Activated CD8-positive, alpha-beta memory T cell treated with anti-CD3 and anti-CD28 coated beads, Interleukin-2, amount 50 U/mL, for 1 hour (primary cell): ENCODE results near the gene RASSF5.

ENCODE experiments used
- DNase-seq: peaks from one replicate; pipeline ENCODE4 v3.0.0-alpha.2; 2020; ENCODE audit errors: extremely low read depth

The RASSF5 gene

GRCh38 chr1:206547104-206547503, 39.8 kb downstream of the RASSF5 start:
- no peak for DNase-seq

- DNase-seq, result no peak
These were observed 43.1 kb downstream of the RASSF5 start for GRCh38 chr1:206550446-206550845.

DNA sequence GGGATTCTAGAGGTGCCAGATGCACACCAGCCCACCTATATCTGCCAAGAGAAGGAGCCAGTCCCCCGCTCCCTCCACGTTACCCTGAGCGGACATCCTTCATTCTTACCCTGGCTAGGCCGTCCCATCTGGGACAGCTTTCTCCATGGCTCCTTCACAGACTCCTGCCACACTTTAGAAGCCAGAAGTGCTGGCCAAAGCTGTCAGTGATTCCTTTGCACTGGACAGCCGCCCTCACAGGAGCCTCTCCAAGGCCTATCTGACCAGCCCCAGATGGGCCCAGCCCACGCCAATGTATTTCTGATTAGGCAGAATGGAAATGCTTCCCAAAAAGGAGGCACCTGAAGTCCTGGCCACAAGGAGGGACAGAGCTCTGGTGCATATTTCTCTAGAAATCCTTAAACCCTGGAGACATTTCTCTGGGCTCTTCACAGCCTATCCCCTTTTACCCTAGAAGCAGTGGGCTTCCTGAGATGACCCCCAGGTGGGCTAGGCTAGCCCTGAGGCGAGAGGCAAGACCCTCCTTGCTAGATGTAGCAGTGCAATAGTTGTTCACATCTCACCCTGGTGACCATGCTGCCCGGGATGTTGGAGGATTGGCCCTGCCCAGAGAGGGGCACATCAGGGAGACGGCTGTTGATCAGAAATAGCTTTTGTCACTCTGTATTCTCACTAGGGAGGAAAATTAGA, 44.1 kb downstream of the RASSF5 start:
- no peak for DNase-seq

DNA sequence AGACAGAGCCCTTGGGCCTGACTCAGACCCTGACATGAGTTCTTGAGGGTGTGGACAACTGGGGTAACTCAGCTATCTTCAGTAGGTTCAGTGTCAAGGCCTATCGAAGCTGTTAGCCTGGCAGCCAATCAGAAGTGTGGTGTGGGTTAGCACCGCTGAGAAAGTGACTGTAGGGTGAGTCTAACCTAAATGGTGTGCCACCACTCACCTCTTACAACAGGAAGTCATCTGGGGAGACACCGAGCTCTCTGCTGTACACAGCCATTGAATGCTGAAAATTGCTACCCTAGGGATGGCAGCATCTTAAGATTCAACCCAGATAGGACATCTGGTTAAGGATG, 44.6 kb downstream of the RASSF5 start:
- DNase-seq, result peak; percentile 72

DNA sequence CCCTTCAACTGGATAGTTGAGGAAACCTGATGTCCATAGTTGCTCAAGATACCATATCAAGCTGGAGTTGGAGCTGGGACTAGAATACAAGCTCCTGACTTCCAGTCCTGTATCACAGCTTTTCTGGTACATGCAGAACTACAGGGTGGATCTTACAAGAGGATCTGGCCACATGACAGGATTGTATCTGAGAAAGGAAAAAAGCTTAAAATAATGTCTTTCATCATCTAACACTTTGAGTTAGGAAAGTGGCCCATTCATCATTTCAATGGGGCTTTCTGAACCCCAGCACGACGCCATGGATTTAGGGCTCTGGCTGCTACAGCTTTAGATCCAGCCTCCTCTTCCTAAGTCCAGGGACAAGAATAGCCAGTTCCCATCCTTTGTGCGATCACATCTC, 46.9 kb downstream of the RASSF5 start:
- DNase-seq, result no peak

DNA sequence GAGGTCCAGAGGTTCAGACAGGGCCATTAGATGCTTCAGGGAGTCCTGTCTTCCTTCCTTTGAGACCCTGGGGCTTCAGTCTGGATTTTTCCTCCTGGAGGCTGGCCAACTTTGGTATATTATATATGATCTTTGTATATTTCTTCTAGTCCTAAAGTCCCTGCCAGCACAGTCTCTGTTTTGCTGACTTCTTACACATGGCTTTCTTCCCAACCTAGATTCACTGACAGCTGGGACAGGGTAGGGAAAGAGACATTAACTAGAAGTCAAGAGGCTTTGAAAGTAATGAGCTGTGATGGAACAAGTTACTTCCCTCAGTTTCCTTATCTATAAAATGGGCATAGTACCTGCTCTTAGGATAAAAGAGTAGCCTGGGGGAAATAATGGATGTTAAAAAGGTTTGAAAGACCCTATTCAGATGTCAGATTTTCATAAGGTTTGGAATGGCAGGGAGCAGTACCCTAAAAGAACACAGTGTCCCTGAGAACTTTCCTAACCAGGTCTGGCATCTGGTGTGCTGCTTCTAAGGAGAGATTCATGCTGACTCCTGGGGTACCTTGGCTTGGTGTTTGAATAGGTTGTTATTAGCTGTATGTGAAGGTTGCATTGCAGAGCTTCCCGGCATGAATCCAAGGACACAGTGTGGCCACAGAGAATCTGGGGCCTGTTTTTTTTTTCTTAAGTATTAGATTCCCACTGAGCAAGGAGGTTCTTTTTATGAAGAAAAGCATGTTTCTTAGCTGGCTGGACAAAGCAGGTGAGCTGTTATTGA, 47.6 kb downstream of the RASSF5 start:
- no peak for DNase-seq

DNA sequence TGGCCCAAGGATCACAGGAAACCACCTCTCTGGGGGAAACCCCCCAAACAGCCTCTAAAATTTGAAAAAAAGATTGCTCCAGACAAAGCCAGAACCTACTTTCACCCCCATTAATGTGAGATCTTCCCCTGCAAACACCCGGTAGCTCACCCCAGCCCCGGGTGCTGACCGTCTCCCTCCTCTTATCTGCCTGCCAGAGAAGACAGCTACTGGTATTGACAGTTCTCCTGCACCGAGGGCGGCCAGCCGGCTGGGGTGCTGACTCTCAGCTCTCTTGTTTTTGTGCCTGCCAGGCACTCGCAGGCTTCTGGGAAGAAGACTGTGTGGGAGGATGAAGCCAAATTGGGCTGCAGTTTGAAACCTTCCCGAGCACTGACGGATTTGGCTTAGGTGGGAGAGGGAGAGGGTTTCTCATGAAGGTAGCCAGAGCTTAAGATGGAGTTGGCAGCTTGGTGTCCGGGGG, 48.2 kb downstream of the RASSF5 start:
- DNase-seq, result no peak

- no peak for DNase-seq
These were observed 48.9 kb downstream of the RASSF5 start for GRCh38 chr1:206556047-206556749.

DNA sequence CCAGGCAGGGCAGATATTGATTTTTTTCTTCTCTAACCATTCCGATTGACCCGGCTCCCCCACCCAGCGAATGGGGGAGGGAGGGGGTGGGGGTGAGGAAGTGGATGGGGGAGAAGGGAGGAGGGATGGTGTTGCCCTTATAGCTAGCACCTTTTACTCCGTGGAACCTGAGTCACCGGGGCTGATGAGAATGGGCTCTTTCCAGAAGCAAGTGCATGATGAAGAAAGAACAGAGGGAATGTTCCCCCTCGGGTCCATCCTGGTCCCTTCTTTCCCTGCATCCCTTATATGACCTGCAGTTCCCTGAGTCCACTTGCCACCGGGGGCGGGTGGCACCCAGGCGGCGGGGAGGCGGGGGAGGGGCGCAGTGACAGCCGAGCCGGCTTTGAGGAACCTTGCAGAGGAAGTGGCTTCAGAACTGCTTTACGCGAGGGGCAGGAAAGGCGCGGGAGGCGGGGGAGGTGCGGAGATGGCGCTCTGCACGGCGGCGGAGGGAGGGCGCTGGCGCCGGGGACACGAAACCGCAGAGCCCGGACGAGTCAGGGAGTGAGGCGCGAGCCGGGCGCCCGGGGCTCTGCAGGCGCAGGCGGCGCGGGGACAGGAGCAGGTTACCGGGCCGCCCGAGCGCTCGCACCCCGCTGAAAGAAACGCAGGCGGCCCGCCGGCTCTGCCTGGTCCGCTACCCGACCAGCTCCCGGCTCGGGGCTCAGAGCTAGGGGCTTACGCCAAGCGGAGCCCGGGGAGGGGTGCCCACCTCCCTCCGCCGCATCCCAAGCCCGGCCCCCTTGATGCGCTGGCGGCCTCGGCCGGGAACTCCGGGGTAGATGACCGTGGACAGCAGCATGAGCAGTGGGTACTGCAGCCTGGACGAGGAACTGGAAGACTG, 49.7 kb downstream of the RASSF5 start:
- DNase-seq, result peak; percentile 81

DNA sequence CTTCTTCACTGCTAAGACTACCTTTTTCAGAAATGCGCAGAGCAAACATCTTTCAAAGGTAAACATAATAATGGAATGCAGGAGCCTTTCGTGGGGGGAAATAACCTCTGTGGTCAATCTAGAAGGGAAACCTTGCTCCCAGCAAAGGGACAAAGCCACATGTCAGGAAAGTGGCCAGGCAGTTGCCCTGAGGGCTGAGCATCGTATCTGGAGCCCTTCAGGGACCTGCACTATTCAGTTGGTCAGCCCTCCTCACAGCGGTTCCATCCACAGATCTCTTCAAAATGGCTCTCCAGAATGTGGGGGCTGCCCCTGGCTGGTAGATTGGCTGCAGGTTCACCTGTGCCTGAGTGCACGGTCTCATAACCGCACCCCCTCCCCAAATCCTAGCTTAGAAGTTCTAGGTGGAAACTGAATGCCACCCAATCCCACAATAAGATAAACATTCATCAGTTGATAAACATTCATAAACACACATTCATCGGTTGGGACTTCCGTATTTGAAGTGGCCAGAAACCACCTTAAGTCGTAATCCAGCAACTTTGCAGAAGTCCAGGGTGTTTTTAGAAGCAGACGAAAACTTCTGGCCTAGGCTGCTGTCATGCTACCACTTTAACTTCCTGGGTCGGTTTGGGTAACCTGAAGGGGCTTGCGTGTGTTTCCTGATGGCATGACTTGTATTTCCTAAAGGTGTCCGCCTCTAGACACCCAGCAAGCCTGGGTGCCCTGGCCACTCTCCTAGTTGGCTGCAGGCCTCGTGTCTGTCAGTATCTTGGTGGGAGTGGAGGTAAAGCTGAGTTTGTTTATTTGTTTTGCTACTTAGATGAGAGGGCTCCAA, 50.5 kb downstream of the RASSF5 start:
- DNase-seq, result no peak

DNA sequence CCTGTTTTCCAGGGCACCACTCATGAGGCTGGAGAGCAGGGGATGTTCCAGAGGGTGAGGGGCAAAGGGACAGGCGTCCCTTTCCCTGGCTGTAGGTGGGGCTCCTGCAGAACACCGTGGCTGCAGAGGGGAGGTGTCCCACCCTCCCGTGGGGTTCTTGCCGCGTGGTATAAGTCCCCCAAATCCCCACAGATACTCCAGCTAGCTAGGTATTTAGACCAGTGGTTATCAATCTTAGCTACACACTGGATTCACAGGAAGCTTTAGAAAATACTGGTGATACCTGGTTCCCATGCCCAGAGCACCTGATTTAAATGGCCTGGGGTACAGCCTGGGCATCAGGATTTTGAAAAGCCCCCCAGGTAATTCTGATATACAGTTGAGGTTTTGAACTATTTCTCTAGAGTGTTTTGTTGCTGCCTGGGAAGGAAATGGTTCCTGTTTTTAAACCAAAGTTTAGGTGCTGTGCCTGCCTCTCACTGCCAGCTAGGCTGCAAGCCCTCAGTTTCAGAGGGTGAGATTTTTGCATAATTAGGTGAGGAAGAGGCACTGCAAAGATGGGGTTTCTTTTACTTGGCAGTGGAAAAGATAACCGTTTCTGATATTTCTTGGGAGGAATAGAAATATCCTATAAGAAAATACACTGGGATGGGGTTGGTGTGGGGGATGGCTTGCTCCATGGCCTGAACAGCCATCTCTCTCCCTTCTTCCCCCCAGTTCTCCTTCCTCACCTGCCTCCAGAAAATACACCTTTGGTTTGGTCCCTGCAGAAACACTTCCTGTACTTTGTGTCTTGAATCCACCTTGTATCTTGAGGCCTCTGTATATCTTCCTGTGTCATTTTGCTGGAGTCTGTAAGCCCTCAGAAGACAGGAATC, 51.7 kb downstream of the RASSF5 start:
- no peak for DNase-seq

- DNase-seq, result no peak
These were observed 52.3 kb downstream of the RASSF5 start for GRCh38 chr1:206559672-206559995.

DNA sequence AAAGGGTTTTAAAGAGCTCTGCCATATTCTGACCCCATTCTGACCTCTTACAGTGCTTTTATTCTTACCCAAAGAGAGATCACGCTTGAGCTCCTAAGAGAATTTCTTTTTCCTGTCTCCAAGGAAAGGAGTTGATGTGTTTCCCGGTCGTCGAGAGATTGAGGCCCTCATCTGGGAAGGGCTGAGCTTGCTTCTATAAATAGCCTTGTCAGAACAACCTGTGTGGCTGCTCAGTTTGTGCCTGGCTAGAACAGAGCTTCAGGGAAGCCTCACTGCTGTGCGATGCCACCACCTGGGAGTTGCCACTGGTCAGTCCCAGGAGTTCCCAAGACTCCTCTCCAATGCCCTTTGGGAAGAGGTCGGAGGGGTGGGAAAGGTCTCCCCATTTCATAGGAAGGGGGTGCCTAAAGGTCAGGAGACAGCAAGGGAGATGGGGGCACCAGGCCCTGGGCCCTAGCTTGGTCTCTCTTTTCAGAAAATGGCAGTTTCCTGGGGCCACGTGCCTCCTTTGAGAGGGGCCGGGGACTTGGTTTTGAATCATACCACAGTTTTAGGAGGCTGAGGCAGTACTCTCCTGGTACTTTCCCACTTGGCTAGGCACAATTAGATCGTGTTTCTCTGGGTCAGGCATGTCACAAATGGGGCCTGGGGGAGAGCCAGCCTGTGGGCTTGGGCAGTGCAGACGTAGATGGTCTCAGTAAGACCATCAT, 52.8 kb downstream of the RASSF5 start:
- no peak for DNase-seq

GRCh38 chr1:206563367-206564207, 56.3 kb downstream of the RASSF5 start:
- no peak for DNase-seq

DNA sequence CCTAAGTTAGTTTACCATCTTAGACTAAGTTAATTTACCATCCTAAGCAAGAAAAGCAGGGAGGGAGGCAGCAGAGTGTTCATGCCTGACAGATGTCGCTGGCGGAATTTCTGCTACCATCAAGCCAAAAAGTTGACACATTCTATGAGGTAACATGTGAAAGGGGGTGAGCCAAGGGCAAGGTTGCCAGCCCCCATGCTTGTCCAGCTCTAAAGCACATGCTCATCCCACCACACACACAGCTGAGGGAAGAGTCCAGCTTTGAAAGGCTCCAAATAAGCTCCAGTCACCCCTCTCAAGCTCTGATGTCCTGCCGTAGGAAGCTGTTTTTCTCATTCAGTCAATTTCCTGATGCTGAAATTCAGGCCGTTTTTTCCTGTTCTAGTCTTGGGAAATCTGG, 58.7 kb downstream of the RASSF5 start:
- DNase-seq, result no peak

DNA sequence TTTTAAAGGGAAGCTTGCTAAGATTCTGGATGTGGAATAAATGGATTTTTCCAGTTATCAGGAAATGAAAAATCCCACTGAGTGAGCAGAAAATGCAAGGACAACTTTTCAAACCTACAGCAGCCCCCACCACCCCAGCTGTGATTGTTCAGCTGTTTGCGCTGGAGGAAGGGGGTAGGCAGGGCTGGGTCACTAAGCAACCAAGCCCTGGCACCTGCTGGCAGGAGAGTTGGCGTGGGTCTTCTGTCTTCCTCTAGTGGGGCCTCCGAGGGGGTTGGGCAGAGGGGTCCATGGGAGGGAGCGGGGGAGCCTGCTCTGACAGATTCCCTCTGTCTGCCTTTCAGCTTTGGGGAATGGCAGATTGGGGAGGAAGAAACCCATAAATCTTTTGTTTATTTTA, 59.7 kb downstream of the RASSF5 start:
- DNase-seq, result no peak

DNA sequence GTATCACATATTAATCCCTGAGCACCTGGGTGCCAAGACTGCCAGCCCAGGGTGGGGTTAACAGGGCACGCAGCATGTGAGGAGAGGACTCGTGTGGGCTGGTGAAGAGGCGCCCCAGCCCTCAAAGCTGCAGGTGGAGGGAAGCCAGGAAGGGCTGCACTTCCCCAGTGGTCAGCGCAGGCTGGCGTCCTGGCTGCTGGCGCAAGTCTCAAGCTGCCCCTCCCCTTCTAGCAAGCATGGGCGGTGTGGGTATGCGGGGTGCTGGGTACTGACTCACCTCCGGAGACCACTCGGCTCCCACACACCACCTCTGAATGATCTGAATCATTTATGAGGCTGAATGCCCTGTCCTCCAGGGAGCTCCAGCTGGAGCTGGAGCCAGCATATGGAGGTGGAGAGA, 60.9 kb downstream of the RASSF5 start:
- DNase-seq, result no peak

- no peak for DNase-seq
These were observed 61.5 kb downstream of the RASSF5 start for GRCh38 chr1:206568779-206569352.
